Measurements from ENCODE around the gene TOPBP1. TPM values are rescaled to one million over a fixed set of nuclear protein-coding genes. Genes with fewer than 3 reads are reported as not detected.

Gene TOPBP1
- total and polyA plus RNA-seq, 2 experiments from 2014 or later = 15.8 to 42.2 TPM

GRCh38 chr3:133709139-133709750 is 47.5 kb upstream of the TOPBP1 start:
- Histone ChIP-seq H3K27me3 (ENCODE audit: insufficient read depth) (no peaks in the 10 kb centered on the region), H3K36me3 (ENCODE audit: insufficient read depth) (no peaks in the 10 kb centered on the region), H3K79me2 (replicated peaks; ENCODE audit: insufficient read depth) (no peaks in the 10 kb centered on the region), H3K27ac (ENCODE audit: low read depth) (no peak overlapping the region), H4K20me1 (replicated peaks; ENCODE audit: insufficient read depth) (no peaks in the 10 kb centered on the region), H3K9me2 (ENCODE audit: insufficient read depth) (no peaks in the 10 kb centered on the region), H3K4me1 (ENCODE audit: insufficient read depth) (no peaks in the 10 kb centered on the region), H3F3A (replicated peaks; ENCODE audit: low read depth) (no peaks in the 10 kb centered on the region), H2AFZ (no peak overlapping the region), H3K4me3 (no peak overlapping the region), H3K4me2 (no peak overlapping the region)
- ATAC-seq (no peak), DNase-seq (ENCODE audit: low spot score) (no peak)
- Mint-ChIP-seq H3K27me3 (ENCODE audit: insufficient read depth, low read depth, poor library complexity) (peaks cover 11% of the 10 kb centered on the region), H3K4me1 (no peaks in the 10 kb centered on the region), H3K4me3 (no peak overlapping the region), H3K9me3 (no peaks in the 10 kb centered on the region), H3K27ac (no peak overlapping the region), H3K36me3 (ENCODE audit: low read depth) (no peaks in the 10 kb centered on the region)
- TF ChIP-seq STAT1 (IDR thresholded peaks at IDR 0.05; ENCODE audit: unreplicated experiment) (no peak), POLR2AphosphoS5 (IDR thresholded peaks at IDR 0.05; ENCODE audit: low read depth) (no peak), ZNF462 (CRISPR knock-in tag; IDR thresholded peaks at IDR 0.05) (no peak), ZNF331 (CRISPR knock-in tag; IDR thresholded peaks at IDR 0.05; ENCODE audit: low read depth) (no peak), EZH2phosphoT487 (IDR thresholded peaks at IDR 0.05; ENCODE audit: unreplicated experiment) (no peak), NANOG (IDR thresholded peaks at IDR 0.05; ENCODE audit: borderline replicate concordance) (no peak), CTCF (conservative IDR thresholded peaks at IDR 0.05; ENCODE audit: low read depth in 2 of 2) (no peak), JUNB (IDR thresholded peaks at IDR 0.05; ENCODE audit: unreplicated experiment) (no peak), ETS1 (IDR thresholded peaks at IDR 0.05) (no peak), CREB1 (CRISPR knock-in tag; IDR thresholded peaks at IDR 0.05; ENCODE audit: low read depth) (no peak), REST (IDR thresholded peaks at IDR 0.05; ENCODE audit: unreplicated experiment) (no peak), EZH2 (IDR thresholded peaks at IDR 0.05; ENCODE audit: low read depth, unreplicated experiment) (no peak), ZNF114 (CRISPR knock-in tag; IDR thresholded peaks at IDR 0.05) (no peak)
